Measurements from ENCODE around the gene ATG9A.

DNA sequence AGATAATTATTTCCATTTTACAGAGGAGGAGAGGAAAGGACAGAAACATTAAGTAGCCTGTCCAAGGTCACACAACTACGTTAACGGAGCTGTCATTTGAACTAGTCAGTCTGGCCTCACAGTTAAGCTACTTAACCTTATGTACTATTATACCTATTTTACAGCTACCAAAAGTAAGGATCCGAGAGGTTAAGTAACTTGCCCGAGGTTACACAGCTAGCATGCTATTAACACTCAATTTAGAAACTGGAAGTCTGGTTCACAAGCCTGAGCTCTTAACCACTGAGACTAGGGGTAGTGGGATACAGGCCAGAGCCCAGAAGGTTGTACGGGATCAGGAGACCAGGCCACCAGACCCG, 15.3 kb upstream of the ATG9A start:
- TF ChIP-seq, protein P1, sequence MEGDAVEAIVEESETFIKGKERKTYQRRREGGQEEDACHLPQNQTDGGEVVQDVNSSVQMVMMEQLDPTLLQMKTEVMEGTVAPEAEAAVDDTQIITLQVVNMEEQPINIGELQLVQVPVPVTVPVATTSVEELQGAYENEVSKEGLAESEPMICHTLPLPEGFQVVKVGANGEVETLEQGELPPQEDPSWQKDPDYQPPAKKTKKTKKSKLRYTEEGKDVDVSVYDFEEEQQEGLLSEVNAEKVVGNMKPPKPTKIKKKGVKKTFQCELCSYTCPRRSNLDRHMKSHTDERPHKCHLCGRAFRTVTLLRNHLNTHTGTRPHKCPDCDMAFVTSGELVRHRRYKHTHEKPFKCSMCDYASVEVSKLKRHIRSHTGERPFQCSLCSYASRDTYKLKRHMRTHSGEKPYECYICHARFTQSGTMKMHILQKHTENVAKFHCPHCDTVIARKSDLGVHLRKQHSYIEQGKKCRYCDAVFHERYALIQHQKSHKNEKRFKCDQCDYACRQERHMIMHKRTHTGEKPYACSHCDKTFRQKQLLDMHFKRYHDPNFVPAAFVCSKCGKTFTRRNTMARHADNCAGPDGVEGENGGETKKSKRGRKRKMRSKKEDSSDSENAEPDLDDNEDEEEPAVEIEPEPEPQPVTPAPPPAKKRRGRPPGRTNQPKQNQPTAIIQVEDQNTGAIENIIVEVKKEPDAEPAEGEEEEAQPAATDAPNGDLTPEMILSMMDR (IDR thresholded peaks at IDR 0.05), result no peak
- TF ChIP-seq POLR2A (IDR thresholded peaks at IDR 0.05), result no peak

Data from uterus (tissue), 2 donors.